Hypothalamus (tissue), 51 donors: ENCODE data around the gene TNP1.

Experiments
- DNase-seq, 51 donors: peaks; one replicate each; lab custom pipeline; 2025; lab: John Stamatoyannopoulos, UW

TNP1 gene

DNA sequence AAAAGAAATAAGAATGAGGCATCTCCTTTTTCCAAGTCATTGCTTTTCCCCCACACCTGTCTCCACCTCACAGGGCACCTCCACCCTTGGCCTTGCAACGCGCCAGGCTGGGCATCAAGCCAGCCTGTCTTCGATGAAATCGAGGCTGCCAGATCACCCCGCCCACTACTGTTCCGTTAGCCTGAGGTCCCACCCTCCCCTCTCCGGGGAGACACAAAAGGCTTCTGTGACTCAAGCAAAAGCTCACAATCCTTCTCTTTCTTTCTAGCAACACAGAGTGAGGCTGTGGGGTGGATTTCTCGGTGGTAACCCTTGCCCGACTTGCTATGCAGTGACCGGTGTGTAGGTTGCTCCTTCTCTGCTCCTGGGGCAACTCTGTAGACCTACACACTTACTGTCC, 9.9 kb downstream of the TNP1 start:
- DNase-seq, result peak in 39 of 51 donors; percentile 6 to 84 (median 48)

DNA sequence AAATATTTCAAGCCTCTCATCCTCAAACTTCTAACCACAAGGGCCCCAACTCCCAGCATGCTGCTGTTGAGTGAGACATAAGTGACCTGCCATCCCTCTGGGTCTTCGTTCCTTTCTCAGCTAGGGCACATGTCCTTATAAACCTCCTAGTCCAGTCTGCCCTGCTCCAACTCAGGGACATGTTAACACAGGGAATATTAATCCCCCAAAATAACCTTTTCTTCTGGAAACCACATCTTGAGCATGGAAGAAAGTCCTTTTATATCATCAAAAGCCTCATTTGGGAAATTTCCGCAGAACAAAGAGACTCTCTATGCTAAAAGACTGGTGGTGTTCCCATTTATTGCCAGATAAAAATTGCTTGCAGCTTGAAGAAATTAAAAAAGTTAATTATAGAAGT, 14.4 kb downstream of the TNP1 start:
- DNase-seq, result no peak

DNA sequence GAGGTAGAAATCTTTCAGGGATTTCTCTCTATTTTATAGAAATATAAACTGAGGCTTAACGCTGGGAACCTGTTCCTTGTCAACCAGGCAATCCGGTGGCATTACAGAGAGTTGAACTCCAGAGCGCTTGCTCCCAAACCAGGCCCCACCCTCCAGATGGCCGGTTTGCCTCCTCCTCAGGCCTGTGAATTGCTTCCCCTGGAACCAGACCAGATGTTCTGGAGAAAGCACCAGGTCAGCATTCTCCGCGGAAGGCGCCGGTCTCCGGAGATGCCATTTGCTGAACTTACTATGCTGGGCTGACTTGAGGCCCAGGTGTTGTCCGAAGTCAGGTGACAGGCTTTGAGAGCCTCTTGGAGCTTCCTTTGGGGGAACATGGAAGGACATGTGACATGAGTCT, 17.2 kb downstream of the TNP1 start:
- no peak for DNase-seq

DNA sequence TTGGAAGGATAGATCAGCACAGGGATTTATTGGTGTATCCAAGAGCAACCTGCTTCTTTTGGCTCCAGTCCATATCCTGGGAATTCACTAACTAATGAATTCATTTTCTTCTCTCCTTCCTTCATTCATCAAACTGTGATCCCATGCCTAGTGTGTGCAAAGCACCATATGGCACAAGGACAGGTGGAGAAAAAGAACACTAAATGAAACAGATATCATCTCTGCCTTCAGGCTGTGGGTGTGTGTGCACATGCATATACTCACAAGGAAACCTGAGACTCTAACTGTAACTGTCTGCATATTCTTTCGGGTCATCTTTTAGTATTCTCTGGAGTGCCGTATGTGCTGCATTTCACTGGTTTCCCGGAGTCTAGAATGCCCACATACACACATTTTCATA, 20.2 kb downstream of the TNP1 start:
- no peak for DNase-seq

DNA sequence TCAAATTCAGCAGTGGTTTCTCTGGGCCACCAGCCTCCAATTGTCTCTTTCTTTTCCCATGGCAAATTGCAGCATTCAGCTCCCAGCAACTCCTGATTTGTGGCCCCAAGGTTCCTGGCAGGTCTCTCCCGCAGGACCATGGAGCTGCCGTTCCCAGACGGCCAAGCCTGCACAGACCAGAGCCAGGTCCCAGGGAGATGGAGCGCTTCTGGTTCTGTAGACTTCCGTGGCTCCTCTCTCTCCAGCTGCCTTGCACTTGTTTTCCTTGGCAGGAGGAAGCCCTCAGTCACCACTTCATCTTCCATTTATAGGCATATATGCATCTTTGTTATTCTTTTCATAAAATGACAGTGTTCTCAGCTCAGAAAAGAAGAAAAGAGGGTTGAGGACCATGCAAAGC, 21.7 kb downstream of the TNP1 start:
- peak in 1 of 51 donors; percentile 13 for DNase-seq

DNA sequence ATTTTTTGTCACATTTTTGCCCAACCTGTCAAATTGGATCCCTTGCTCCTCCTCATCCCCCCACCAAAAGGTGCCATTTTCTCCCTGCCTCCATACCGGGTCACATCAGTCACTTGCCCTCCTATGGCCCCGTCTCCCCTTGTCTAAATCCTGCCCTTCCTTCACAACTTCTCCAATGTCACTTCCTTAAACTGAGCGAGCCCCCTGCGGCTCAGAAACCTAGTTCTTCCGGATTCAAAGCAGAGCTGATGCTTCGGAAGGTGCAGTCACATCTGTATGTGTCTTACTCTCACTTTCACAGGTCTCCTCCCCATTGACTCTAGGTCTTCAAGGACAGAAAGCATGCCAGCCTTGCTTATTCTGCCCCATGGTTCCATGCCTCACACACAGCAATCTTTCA, 22.1 kb downstream of the TNP1 start:
- DNase-seq, result no peak

DNA sequence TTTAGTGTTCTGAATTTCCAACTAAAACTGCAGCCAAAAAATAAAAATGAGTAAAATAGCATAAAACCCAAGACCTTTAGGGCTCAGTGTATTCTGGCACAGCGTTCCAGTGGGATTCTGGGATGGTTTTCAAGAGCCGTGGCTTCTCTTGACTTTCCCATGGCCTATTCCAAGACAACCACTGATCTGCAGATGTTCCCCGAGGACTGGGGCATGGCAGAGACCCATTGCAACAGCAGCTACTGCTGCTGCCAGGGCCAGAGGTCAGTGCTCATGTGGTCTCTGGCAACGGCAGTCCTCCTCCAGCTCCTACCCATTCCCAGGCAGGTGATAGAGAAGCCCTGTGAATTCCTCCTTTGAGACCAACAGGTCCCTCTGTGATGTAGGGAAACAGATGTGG, 26.8 kb downstream of the TNP1 start:
- no peak for DNase-seq

DNA sequence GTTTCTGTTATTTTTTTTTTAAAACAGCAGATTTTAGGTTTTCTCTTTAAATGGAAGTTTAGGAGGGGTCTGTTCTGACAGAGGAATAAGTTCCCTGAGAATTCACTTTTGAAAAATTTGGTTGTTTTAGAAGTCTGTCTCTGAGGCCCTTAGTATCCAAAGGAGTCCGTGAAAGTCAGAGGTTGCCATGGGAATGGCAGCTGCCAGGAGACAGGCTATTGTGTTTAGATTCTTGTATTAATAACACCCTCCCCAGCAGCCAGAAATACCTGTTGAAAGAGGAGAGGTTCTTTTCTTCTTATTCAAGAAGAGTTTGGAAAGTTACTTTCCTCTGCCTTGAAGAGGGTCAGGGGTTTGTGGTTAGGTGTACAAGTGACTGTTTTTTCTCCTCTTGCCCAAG, 29.5 kb downstream of the TNP1 start:
- no peak for DNase-seq

DNA sequence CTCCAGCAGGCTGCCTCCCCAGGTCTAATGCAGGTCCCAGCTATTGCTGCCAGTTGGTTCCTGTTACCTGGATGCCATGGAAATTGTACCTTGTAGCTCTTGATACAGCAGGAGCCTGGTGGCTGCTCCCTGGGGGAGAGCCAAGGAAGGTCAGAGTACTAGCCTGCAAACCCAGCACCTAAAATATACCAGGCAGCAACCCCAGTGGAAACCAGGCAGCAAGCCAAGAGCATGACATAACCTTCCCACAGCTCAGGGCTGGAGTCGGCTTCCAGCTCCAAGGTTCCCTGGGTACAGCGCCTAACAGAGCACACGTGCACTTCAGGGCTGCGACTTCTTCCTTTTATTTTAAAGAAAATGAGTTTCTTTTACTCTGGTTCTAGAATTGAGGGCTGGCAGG, 30.3 kb downstream of the TNP1 start:
- peak in 7 of 51 donors; percentile 4 to 15 (median 8) for DNase-seq

DNA sequence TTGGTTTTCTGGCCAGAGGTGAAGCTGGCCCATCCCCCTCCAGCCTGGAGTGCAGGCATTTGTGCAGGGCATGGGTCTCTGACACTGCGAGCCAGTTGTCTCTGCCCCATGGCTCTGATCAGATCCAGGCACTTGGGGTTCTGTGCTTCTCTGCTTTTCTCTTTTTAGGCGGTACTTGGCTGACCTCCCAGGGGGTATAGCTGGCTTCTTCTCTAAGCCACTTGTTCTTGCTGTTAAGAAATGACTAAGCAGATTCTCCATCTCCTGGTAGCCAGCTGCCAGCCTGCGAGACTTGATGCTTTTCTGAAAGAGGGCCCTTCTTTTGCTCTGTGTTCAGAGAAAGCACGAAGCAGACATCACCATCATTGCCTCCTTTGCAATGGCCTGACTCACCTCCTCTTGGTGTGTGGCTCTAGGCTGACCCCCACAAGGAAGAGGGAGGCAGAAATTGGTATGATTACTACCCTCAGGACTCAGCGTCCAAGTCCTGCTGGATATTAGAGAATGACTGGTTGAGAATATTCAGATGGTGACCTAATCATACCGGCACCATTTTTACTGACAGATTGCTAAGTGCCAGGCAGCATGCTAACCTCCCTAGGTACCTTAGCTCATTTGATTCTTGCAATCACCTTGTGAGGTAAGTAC, 32.7 kb downstream of the TNP1 start:
- peak in 7 of 51 donors; percentile 5 to 50 (median 32) for DNase-seq

DNA sequence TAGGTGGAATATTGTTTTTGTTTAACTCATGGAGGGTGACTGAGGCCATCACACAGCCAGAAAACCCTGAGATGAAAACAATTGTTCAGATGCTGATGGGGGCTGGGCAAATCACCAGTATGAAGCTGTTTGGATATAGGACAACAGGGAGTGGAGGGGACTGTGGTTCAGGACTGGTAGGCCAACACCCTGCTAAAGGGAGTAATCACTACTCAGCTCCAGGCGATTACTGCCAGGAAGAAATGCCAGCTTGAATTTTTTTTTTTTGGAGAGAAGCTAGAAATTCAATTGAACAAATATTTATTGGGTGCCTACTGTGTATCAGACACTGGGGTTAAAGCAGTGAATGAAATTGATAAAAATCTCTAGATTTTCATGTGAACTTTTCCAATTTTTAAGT, 37.4 kb downstream of the TNP1 start:
- DNase-seq, result no peak

DNA sequence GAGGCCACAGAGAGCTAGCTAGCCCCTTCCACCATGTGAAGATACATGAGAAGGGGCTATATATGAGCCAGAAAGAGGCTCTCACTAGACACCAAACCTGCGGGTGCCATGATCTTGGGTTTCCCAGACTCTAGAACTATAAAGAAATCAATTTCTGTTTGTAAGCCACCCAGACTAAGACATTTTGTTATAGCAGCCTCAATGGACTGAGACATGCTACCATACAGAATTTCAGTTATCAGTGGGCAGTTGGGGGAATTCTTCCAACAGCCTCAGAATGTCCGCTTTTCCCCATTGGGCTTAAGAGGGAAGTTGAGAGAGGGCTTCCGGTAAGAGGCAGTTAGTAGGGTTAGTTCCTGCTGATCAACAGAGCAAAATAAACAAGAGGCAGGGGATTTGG, 39.2 kb downstream of the TNP1 start:
- no peak for DNase-seq

DNA sequence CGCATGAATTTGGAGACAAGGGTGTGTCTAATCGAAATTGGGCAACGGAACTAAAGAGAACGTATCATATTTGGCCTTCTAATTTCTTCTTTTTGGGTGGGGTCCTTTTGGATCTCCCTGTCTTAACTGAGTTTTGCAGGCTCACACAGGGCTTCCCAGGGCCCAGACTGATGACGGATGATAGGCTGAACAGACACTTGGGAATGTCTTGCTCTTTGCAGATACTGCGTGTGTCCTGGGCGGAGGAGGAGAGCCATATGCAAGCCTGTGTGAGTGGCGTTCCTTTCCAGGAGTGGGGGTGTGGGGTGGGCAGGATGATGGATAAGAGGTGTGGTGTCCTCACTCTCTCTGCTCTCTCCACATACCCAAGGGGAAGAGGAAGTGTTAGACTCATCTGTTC, 40.1 kb downstream of the TNP1 start:
- DNase-seq, result no peak

DNA sequence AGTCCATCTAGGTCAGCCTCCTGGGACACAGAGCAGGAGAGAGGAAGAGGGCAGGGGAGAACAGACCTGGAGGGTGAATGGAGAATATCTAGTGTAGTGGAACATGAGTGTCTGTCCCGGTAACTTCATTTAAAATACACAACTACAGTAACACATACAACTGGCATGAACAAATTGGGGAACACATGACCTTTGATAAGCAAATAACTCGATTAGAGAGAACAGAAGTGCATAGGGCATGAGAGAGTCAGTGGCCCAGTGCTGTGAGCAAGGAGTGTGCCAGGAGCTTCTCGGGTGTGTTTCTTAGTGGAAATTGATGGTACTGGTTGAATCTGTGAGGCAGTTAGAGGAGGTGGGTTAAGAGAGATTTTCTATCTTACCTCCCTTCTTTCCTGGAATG, 40.8 kb downstream of the TNP1 start:
- no peak for DNase-seq

DNA sequence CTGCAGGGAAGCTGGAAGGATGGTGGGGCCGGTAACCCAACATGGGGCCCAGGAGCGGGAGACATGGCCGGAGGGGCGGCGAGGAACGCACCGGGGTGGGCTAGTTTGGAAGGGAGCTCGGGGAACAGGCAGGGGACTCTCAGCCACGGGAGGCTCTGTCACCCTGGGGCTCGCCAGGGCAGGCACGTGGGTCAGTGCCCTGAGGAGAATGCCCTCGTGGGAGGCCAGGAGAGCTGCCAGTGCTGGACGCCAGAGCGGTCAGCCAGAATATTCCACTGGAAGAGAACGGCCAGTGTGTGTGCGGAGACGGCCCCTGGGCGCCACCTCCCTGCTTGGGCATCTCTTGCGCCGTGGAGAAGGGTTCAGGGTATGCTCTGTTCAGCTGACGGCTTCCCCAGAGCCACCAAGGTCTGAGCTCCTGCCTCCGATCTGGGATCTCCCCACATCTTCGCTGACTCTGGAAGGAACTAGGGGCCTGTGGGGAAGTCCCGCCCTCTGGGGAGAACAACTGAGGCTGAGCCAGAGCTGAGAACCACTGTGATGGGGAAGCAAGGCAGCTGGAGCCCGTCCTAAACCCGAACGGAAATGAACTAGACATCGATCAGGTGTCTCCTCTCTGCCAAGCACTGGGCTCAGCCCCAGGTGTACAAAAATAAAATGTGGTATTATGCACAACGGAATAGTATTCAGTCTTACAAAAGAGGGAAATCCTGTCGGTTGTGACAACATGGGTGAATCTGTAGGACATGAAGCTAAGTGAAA, 49.3 kb downstream of the TNP1 start:
- no peak for DNase-seq
